GM18526 (cell line): Measurements from ENCODE around the gene SLC45A2.

Source experiments
- POLR2A ChIP-seq: IDR thresholded peaks from 3 replicates; pipeline ENCODE4 v1.6.1; 2011; ENCODE audit not compliant: insufficient read length; ENCODE audit errors: extremely low read depth

Gene SLC45A2

GRCh38 chr5:33927685-33928084, 56.8 kb downstream of the SLC45A2 start:
- no peak for TF ChIP-seq POLR2A

DNA sequence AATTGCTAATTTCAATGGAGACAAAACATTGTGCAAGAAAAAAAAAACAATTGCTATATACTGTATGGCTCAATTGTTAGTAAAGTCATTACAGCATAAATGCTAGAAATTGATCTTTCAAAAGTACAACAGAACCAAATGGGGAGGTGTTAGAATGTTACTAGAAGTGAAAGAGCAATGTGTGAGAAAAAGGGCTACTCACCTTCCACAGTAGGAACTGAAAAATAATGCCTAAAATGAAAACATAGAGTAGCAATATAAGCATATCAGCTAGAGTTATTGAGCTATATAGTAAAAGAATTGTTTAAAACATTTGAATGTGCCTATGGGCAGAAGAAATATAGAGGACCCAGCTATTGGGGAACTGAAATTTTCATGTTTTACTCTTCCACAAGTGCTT, 59.2 kb downstream of the SLC45A2 start:
- TF ChIP-seq POLR2A, result no peak

DNA sequence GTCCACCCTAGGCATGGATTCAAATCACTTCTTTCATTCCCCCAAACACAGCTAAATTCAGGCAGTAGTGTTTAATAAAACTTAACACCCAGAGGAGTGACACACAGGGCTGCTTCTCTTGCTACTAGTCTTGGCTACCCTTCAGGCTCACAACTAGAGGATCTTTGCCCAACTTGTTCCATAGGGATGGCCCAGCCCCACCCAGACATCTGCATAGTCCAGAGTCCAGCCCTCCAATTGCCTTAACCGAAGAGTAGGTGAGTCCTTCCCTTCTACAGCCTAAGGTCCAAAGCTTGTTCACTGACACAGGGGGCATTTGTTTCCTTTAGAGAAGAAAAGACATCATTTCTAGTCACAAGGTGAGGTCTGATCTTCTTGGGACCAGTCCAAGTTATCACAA, 63.5 kb downstream of the SLC45A2 start:
- no peak for TF ChIP-seq POLR2A

- no peak for TF ChIP-seq POLR2A
These were observed 79.1 kb downstream of the SLC45A2 start for GRCh38 chr5:33905381-33905780.

GRCh38 chr5:33903118-33903517, 81.4 kb downstream of the SLC45A2 start:
- TF ChIP-seq POLR2A, result no peak

DNA sequence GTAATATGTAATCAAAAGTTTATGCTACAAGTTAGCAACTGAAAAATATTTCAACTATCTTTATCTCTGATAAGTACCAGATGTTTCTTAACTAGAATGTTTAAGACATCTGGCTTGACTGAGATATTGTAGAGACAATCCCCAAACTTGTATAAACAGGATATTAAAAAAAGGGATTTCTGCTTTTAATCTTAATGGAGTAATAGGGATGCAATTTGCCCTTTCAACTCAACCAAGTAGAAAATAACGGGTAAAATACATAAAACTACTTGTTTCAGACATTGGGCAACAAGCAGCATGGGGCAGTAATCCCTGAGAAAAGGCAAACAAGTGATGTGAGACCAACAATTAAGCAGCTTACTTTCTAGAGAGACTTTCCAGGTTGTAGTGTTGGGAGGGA, 83.3 kb downstream of the SLC45A2 start:
- no peak for TF ChIP-seq POLR2A
